H1 (cell line): ENCODE data around the gene WIPF3. TPM values are rescaled to one million over a fixed set of nuclear protein-coding genes. Genes with fewer than 3 reads are reported as not detected.

Experiments
- CTCF ChIA-PET: fragments of 300-600 bp; sonication (Branson Sonifier 250); formaldehyde crosslinking; loops from one replicate; lab custom pipeline; 2021; ENCODE audit not compliant: partially characterized antibody; lab: Charles Lee
- POLR2A ChIA-PET: fragments of 300-600 bp; sonication (Branson Sonifier 250); formaldehyde crosslinking; loops from one replicate; lab custom pipeline; 2021; ENCODE audit warnings: inconsistent platforms; ENCODE audit not compliant: partially characterized antibody; lab: Charles Lee
- DNase-seq, 2 experiments: peaks; one replicate each; pipeline versions ENCODE4 v3.0.0 to v3.0.0-alpha.2; 2010 to 2022; ENCODE audit warnings: low spot score in 2 of 2, low read depth in 1 of 2, mixed read lengths in 1 of 2
- FAIRE-seq: peaks from 2 replicates; lab custom pipeline; 2011; peaks lifted over from hg19 to GRCh38; lab: Jason Lieb, UNC
- H2AFZ ChIP-seq: 2 replicates; pipeline ENCODE4 v1.8.1; 2012; ENCODE audit warnings: low read length, inconsistent platforms
- H2AK5ac ChIP-seq: 2 replicates; pipeline ENCODE4 v1.6.1; 2013; ENCODE audit warnings: low read depth, low read length
- H2BK120ac ChIP-seq: replicated peaks from 2 replicates; pipeline ENCODE3; 2013; ENCODE audit warnings: low read depth, low read length, inconsistent platforms
- H2BK12ac ChIP-seq: 2 replicates; pipeline ENCODE4 v1.6.1; 2013; ENCODE audit warnings: low read depth, low read length
- H2BK15ac ChIP-seq: 2 replicates; pipeline ENCODE4 v1.6.1; 2013; ENCODE audit warnings: low read length
- H2BK20ac ChIP-seq: 2 replicates; pipeline ENCODE4 v1.6.1; 2013; ENCODE audit warnings: low read length
- H2BK5ac ChIP-seq: 2 replicates; pipeline ENCODE4 v1.6.1; 2013; ENCODE audit warnings: low read depth, low read length
- H3K14ac ChIP-seq: 2 replicates; pipeline ENCODE4 v1.6.1; 2013; ENCODE audit warnings: inconsistent platforms; ENCODE audit not compliant: insufficient read length
- H3K18ac ChIP-seq: 2 replicates; pipeline ENCODE4 v1.6.1; 2013; ENCODE audit warnings: low read length; ENCODE audit errors: extremely low read depth
- H3K23ac ChIP-seq: 2 replicates; pipeline ENCODE4 v1.6.1; 2013; ENCODE audit warnings: inconsistent platforms; ENCODE audit not compliant: insufficient read length
- H3K23me2 ChIP-seq: 2 replicates; pipeline ENCODE4 v1.6.1; 2013; ENCODE audit warnings: low read depth, low read length
- H3K27ac ChIP-seq: 2 replicates; pipeline ENCODE4 v1.6.1; 2011; ENCODE audit warnings: low read depth, low read length, inconsistent platforms
- H3K27me3 ChIP-seq, 4 experiments: replicated peaks in 1 of 4; 1 replicate in 1 of 4; 2 replicates in 3 of 4; pipeline versions ENCODE4 v1.6.1 to v1.8.1; 2011 to 2013; ENCODE audit warnings: low read length in 3 of 4, mild to moderate bottlenecking in 3 of 4, inconsistent platforms in 2 of 4, mixed read lengths in 2 of 4, moderate library complexity in 1 of 4; ENCODE audit not compliant: control insufficient read depth in 3 of 4, insufficient read depth in 3 of 4; ENCODE audit errors: extremely low read depth in 1 of 4
- H3K36me3 ChIP-seq, 4 experiments: 2 replicates each; pipeline versions ENCODE4 v1.6.1 to v1.8.1; 2011 to 2013; ENCODE audit warnings: mild to moderate bottlenecking in 4 of 4, low read length in 3 of 4, moderate library complexity in 2 of 4, control low read depth in 1 of 4, inconsistent platforms in 1 of 4; ENCODE audit not compliant: insufficient read depth in 4 of 4, control insufficient read depth in 2 of 4
- H3K4ac ChIP-seq: replicated peaks from 2 replicates; pipeline ENCODE3; 2013; ENCODE audit warnings: low read length, low read depth, mixed read lengths, inconsistent platforms; ENCODE audit not compliant: insufficient read length
- H3K4me1 ChIP-seq, 4 experiments: replicated peaks in 1 of 4; 1 replicate in 1 of 4; 2 replicates in 3 of 4; pipeline versions ENCODE4 v1.6.1 to v1.8.1; 2011 to 2013; ENCODE audit warnings: low read length in 3 of 4, inconsistent platforms in 2 of 4, mixed read lengths in 1 of 4; ENCODE audit not compliant: insufficient read depth in 4 of 4, control insufficient read depth in 3 of 4
- H3K4me2 ChIP-seq, 2 experiments: 2 replicates each; pipeline versions ENCODE4 v1.6.1 to v1.8.1; 2011 to 2013; ENCODE audit warnings: low read depth in 2 of 2, low read length in 2 of 2, control low read depth in 1 of 2, inconsistent platforms in 1 of 2, mild to moderate bottlenecking in 1 of 2; ENCODE audit not compliant: insufficient read depth in 1 of 2
- H3K4me3 ChIP-seq, 4 experiments: fragments of 200-600, 300-600 bp in 1 of 4; sonication (generic), shearing (Covaris generic), sonication (Bioruptor Twin) in 1 of 4; 2 replicates each; pipeline versions ENCODE4 v1.5.1 to v1.8.1; 2011 to 2016; ENCODE audit warnings: low read length in 4 of 4, low read depth in 3 of 4, control low read depth in 2 of 4, inconsistent platforms in 2 of 4, mild to moderate bottlenecking in 2 of 4, mixed read lengths in 1 of 4, moderate library complexity in 1 of 4; ENCODE audit not compliant: insufficient read depth in 2 of 4; ENCODE audit errors: extremely low read depth in 1 of 4
- H3K56ac ChIP-seq: replicated peaks from 2 replicates; pipeline ENCODE3; 2013; ENCODE audit warnings: low read depth, mild to moderate bottlenecking, mixed read lengths, low read length, inconsistent platforms; ENCODE audit not compliant: insufficient read length
- H3K79me1 ChIP-seq: 2 replicates; pipeline ENCODE4 v1.6.1; 2013; ENCODE audit warnings: low read depth, low read length, control low read depth
- H3K79me2 ChIP-seq, 2 experiments: 2 replicates each; pipeline versions ENCODE4 v1.6.1 to v1.8.1; 2012 to 2013; ENCODE audit warnings: low read length in 2 of 2, mild to moderate bottlenecking in 2 of 2, inconsistent platforms in 1 of 2; ENCODE audit not compliant: insufficient read depth in 2 of 2, control insufficient read depth in 1 of 2
- H3K9ac ChIP-seq, 4 experiments: replicated peaks in 1 of 4; 1 replicate in 1 of 4; 2 replicates in 3 of 4; pipeline versions ENCODE4 v1.6.1 to v1.8.1; 2011 to 2013; ENCODE audit warnings: low read depth in 3 of 4, low read length in 3 of 4, control low read depth in 2 of 4, mild to moderate bottlenecking in 2 of 4, moderate library complexity in 2 of 4, inconsistent platforms in 1 of 4; ENCODE audit errors: extremely low read depth in 1 of 4
- H3K9me3 ChIP-seq, 2 experiments: 2 replicates each; pipeline versions ENCODE4 v1.6.1 to v1.8.1; 2012 to 2013; ENCODE audit warnings: mild to moderate bottlenecking in 2 of 2, moderate library complexity in 2 of 2, control low read depth in 1 of 2, inconsistent platforms in 1 of 2, low read depth in 1 of 2, low read length in 1 of 2, mixed read lengths in 1 of 2; ENCODE audit not compliant: insufficient read depth in 2 of 2
- H4K20me1 ChIP-seq, 2 experiments: replicated peaks in 1 of 2; 2 replicates each; pipeline versions ENCODE3 to v1.8.1; 2011 to 2013; ENCODE audit warnings: inconsistent platforms in 2 of 2, low read length in 2 of 2, mild to moderate bottlenecking in 1 of 2; ENCODE audit not compliant: insufficient read depth in 2 of 2, control insufficient read depth in 1 of 2
- H4K5ac ChIP-seq: 2 replicates; pipeline ENCODE4 v1.6.1; 2013; ENCODE audit warnings: low read length, low read depth, mixed read lengths, inconsistent platforms; ENCODE audit not compliant: insufficient read length
- H4K8ac ChIP-seq: 2 replicates; pipeline ENCODE4 v1.8.0; 2013; ENCODE audit warnings: mild to moderate bottlenecking, moderate library complexity, low read length, inconsistent platforms; ENCODE audit not compliant: insufficient read depth; ENCODE audit errors: extremely low read depth
- H4K91ac ChIP-seq: replicated peaks from 2 replicates; pipeline ENCODE3; 2013; ENCODE audit warnings: low read length, mixed read lengths, inconsistent platforms; ENCODE audit not compliant: insufficient read length
- BCL11A ChIP-seq, 2 experiments: IDR thresholded peaks; one replicate each; pipeline ENCODE4 v1.6.1; 2011; ENCODE audit warnings: low read depth in 2 of 2, low read length in 2 of 2, mild to moderate bottlenecking in 2 of 2
- EP300 ChIP-seq, 2 experiments: IDR thresholded peaks; 1 replicate in 1 of 2; 2 replicates in 1 of 2; pipeline ENCODE4 v1.6.1; 2011 to 2012; ENCODE audit warnings: low read depth in 2 of 2, low read length in 2 of 2, mild to moderate bottlenecking in 2 of 2, borderline replicate concordance in 1 of 2, inconsistent platforms in 1 of 2, moderate library complexity in 1 of 2
- EZH2 ChIP-seq: fragments of 200-600 bp; sonication (generic); IDR thresholded peaks from 2 replicates; pipeline ENCODE4 v1.7.1; 2012; ENCODE audit warnings: low read depth, mild to moderate bottlenecking, moderate library complexity, low read length, inconsistent platforms; ENCODE audit not compliant: severe bottlenecking
- FOSL1 ChIP-seq: IDR thresholded peaks from 2 replicates; pipeline ENCODE4 v1.6.1; 2011; ENCODE audit warnings: mild to moderate bottlenecking, low read depth, low read length, moderate library complexity; ENCODE audit not compliant: insufficient read depth
- HDAC2 ChIP-seq, 2 experiments: fragments of 300-600 bp in 1 of 2; sonication (generic) in 1 of 2; IDR thresholded peaks; 2 replicates each; pipeline ENCODE4 v1.6.1; 2011 to 2012; ENCODE audit warnings: low read depth in 2 of 2, low read length in 2 of 2, mild to moderate bottlenecking in 2 of 2, moderate library complexity in 2 of 2, borderline replicate concordance in 1 of 2, inconsistent platforms in 1 of 2
- PHF8 ChIP-seq: fragments of 200-600 bp; sonication (generic); conservative IDR thresholded peaks from 2 replicates; pipeline ENCODE4 v1.7.1; 2012; ENCODE audit warnings: low read depth, mild to moderate bottlenecking, inconsistent platforms, low read length, moderate library complexity
- POLR2AphosphoS5 ChIP-seq: IDR thresholded peaks from 2 replicates; pipeline ENCODE4 v1.6.1; 2011; ENCODE audit warnings: low read depth, low read length
- TBP ChIP-seq: IDR thresholded peaks from 2 replicates; pipeline ENCODE4 v1.6.1; 2011; ENCODE audit warnings: low read depth, low read length, improper control_type of control experiment
- WGBS, 2 experiments: shearing (Covaris generic) in 1 of 2; methylation state at CpG; one replicate each; pipeline versions ENCODE4 v1.1.6 to v1.1.7; 2013 to 2015; ENCODE audit warnings: low lambda C conversion rate in 2 of 2, mixed read lengths in 2 of 2, inconsistent platforms in 1 of 2, low coverage in 1 of 2, missing lambda C conversion rate in 1 of 2; ENCODE audit not compliant: insufficient replicate concordance in 2 of 2, insufficient coverage in 1 of 2, insufficient read length in 1 of 2; ENCODE audit errors: extremely low coverage in 1 of 2, missing lambda C conversion rate in 1 of 2; 5-methylcytosine and 5-hydroxymethylcytosine counted together
- polyA plus RNA-seq, 7 experiments: library from polyadenylated mRNA; depleted of rRNA in 3 of 7; stranded (reverse) in 5 of 7; unstranded in 2 of 7; fragments of >200 nt in 5 of 7; fragments of 200-250 nt in 2 of 7; gene quantifications; 1 replicate in 5 of 7; 2 replicates in 1 of 7; 4 replicates in 1 of 7; pipeline versions ENCODE4 v1.2.1 to v1.2.3, GENCODE V29; 2011 to 2013; ENCODE audit warnings: missing spikeins in 2 of 7, mixed read lengths in 2 of 7
- total RNA-seq: library from RNA; stranded (reverse); fragmentation: NEBNext Ultra II Directional; extraction: Animal tissue kit (Norgen Biotek cat#: 25700); gene quantifications from 2 replicates; pipeline ENCODE4 v1.2.1, GENCODE V29; 2021

WIPF3 gene
- total and polyA plus RNA-seq, 2 of the 8 experiments (the other 6 are each of a cell fraction or from before 2014, with no cell fraction given): 5.0 to 12.1 TPM

- Histone ChIP-seq H3K27me3 (no peaks in the 10 kb centered on the region), H3K14ac (no peak overlapping the region), H2BK120ac (no peak overlapping the region), H2AK5ac (no peak overlapping the region), H3K79me1 (no peaks in the 10 kb centered on the region), H2BK5ac (no peak overlapping the region), H3K27ac (no peak overlapping the region), H4K5ac (no peak overlapping the region), H4K8ac (no peak overlapping the region), H2BK20ac (no peak overlapping the region), H3K4me3 (no peak overlapping the region), H3K18ac (no peak overlapping the region), H3K4ac (no peak overlapping the region), H3K4me2 (no peak overlapping the region), H3K56ac (no peak overlapping the region), H3K23ac (no peak overlapping the region), H3K36me3 (no peaks in the 10 kb centered on the region), H3K23me2 (no peaks in the 10 kb centered on the region; the same call in 1 of the 2 replicates), H4K91ac (no peak overlapping the region), H2BK12ac (no peak overlapping the region), H3K9ac (no peak overlapping the region), H2BK15ac (no peak overlapping the region), H3K4me1 (no peaks in the 10 kb centered on the region), H4K20me1 (peaks cover 0 to 2% of the 10 kb centered on the region in 2 experiments), H2AFZ (no peak overlapping the region), H3K79me2 (no peaks in the 10 kb centered on the region), H3K9me3 (no peaks in the 10 kb centered on the region)
- TF ChIP-seq POLR2AphosphoS5 (no peak), HDAC2 (IDR thresholded peaks at IDR 0.05; ENCODE audit: borderline replicate concordance in 1 of 2, low read depth in 2 of 2, low read length in 2 of 2) (no peak), EZH2 (no peak), PHF8 (no peak), FOSL1 (no peak), EP300 (IDR thresholded peaks at IDR 0.05; ENCODE audit: borderline replicate concordance in 1 of 2, low read depth in 2 of 2, low read length in 2 of 2) (no peak), TBP (no peak), BCL11A (IDR thresholded peaks at IDR 0.05; ENCODE audit: low read depth in 2 of 2, low read length in 2 of 2) (no peak)
- ChIA-PET POLR2A (no interaction called here), CTCF (interaction anchor here (0.6 to 1.0 kb wide), 3 partner anchors 10 to 230 kb away, joined by 3 read pairs; no protein-coding TSS in a partner anchor)
- FAIRE-seq (no peak), DNase-seq (no peak)
- 92% methylated on average over 4 of the region's 4 CpGs; no CpG with 5 or more reads in 1 of the 2 experiments for WGBS, 2 experiments
Observed at GRCh38 chr7:29865526-29865925, 59.2 kb downstream of the WIPF3 start.
